ENCODE results near the gene REV1.

REV1 gene

DNA sequence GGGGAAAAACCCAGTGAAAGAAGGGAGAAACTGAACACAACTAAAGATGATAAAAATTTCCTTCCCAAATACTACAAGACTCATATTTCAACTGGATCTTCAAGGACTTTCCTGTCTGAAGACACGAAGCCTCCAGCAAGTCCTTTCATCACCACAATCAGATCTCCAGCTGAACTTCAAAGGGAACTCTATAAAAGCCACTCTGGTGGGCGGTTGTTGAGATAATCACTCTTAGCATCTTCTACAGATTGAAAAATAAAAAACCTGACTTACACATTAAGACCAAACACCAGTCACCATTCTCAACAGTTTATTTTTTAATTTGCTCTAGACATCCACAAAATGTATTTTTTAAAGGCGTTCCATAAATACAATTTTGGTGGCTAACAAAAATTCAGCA, 4.4 kb downstream of the REV1 start:
- H3K4me3 ChIP-seq (ENCODE audit: low read depth, low read length): no peak overlapping the region
- TF ChIP-seq, protein P1, sequence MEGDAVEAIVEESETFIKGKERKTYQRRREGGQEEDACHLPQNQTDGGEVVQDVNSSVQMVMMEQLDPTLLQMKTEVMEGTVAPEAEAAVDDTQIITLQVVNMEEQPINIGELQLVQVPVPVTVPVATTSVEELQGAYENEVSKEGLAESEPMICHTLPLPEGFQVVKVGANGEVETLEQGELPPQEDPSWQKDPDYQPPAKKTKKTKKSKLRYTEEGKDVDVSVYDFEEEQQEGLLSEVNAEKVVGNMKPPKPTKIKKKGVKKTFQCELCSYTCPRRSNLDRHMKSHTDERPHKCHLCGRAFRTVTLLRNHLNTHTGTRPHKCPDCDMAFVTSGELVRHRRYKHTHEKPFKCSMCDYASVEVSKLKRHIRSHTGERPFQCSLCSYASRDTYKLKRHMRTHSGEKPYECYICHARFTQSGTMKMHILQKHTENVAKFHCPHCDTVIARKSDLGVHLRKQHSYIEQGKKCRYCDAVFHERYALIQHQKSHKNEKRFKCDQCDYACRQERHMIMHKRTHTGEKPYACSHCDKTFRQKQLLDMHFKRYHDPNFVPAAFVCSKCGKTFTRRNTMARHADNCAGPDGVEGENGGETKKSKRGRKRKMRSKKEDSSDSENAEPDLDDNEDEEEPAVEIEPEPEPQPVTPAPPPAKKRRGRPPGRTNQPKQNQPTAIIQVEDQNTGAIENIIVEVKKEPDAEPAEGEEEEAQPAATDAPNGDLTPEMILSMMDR (IDR thresholded peaks at IDR 0.05; ENCODE audit: borderline replicate concordance, insufficient read depth, low read depth, low read length): no peak

DNA sequence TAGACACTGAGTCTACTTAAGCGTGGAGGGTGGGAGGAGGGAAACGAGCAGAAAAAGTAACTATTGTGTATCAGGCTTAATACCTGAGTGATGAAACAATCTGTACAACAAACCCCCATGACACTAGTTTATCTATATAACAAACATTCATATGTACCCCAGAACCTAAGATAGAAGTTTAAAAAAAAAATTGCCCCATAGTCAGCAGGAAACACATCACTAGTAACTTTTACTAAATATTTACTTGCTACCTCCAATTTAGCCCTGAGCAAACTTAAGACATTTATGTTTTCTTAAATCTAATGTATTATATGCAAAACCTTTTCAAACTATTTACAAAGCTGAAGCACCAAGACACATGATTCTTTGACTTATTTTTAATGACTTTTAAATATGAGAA, 5.6 kb downstream of the REV1 start:
- no peak overlapping the region for H3K4me3 ChIP-seq (ENCODE audit: low read depth, low read length)

DNA sequence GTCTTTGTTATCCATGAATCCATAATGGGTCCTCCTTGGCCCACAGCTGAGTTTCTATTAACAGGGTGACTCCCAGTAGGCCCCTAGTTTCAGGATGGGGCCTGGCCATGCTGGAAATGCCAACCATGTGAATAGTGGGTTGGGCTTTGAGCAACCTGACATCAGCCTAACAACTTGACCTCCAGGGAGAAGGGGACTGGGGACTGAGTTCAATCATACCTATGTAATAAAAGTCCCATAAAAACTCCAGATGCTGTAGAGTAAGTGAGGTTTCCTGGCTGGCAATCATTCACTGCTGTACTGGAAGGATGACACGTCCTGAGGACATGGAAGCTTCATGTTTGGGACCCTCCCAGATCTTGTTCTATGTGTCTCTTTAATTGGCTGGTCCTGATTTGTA, 7.9 kb downstream of the REV1 start:
- TF ChIP-seq, protein P1 (IDR thresholded peaks at IDR 0.05; ENCODE audit: borderline replicate concordance, insufficient read depth, low read depth, low read length): no peak
- no peak overlapping the region for H3K4me3 ChIP-seq (ENCODE audit: low read depth, low read length)

More for the DNA sequence above, 5.6 kb downstream of the REV1 start:
- TF ChIP-seq, protein P1 (IDR thresholded peaks at IDR 0.05; ENCODE audit: borderline replicate concordance, insufficient read depth, low read depth, low read length): no peak

DNA sequence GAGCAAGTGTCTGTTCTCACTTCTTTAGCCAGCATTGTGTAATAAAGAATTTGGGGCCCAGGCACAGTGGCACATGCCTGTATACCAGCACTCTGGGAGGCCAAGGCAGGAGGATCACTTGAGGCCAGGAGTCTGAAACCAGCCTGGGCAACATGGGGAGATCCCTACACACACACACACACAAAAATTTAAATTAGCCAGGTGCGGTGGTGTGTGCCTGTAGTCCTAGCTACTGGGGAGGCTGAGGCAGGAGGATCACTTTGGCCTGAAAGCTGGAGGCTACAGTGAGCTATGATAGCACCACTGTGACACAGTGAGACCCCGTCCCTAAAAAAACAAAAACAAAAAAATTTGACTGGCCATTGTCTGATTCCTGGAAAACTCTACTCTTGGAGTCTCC, 8.3 kb downstream of the REV1 start:
- H3K4me3 ChIP-seq (ENCODE audit: low read depth, low read length): no peak overlapping the region
- TF ChIP-seq, protein P1 (IDR thresholded peaks at IDR 0.05; ENCODE audit: borderline replicate concordance, insufficient read depth, low read depth, low read length): no peak

DNA sequence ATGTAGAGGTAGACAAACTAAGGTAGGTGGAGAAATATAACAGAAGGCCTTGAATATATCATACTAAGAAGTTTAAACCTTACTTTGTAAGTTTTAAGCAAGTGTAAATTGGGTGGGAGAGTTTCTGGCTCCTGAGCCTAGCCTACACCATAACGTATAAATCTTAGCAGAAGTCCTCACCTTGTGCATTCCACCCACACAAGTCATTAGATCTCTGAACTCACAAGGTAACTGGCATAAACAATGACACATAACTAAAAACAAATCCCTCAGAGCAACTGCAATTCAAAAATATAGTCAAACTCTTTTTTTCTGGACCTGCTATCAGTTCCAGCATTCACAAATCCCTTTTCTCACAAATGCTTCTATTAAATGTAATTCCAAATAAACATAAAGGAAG, 9.4 kb downstream of the REV1 start:
- TF ChIP-seq, protein P1 (IDR thresholded peaks at IDR 0.05; ENCODE audit: borderline replicate concordance, insufficient read depth, low read depth, low read length): no peak
- H3K4me3 ChIP-seq (ENCODE audit: low read depth, low read length): no peak overlapping the region

DNA sequence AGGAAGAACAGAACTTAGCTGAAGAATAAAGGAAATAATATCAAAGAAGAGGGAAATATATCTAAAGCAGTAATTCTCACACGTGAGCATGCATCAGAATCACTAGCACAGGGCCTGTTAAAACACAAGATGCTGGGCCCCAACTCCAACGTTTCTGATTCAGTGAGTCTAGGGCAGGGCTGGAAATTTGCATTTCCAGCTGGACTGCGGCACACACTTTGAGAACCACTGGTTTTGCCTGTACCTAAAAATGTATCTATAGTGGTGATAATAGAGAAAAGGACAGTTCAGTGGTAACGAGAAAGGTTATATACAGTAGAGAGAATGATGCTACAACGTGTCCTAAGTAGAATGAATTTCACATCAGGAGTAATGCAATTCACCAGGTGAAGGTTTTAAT, 11.2 kb downstream of the REV1 start:
- no peak overlapping the region for H3K4me3 ChIP-seq (ENCODE audit: low read depth, low read length)
- TF ChIP-seq, protein P1 (IDR thresholded peaks at IDR 0.05; ENCODE audit: borderline replicate concordance, insufficient read depth, low read depth, low read length): no peak

DNA sequence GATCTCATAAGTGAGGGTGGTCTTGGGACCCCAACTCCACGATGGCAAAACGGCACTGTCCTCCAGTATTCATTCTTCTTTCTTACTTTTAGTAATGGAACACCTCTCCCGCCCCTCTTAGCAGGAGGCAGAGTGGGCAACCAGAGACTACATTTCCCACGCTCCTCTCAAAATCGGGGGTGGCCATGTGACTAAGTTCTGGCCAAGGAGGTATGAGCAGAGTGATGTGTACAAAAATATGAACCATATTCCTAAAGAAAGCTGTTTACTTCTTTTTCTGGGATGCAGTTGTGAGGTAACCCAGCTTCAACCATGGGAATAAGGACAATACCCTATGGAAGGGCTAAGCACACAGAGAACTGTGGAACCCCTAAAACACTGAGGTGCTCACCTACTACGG, 12.8 kb downstream of the REV1 start:
- TF ChIP-seq, protein P1 (IDR thresholded peaks at IDR 0.05; ENCODE audit: borderline replicate concordance, insufficient read depth, low read depth, low read length): no peak
- no peak overlapping the region for H3K4me3 ChIP-seq (ENCODE audit: low read depth, low read length)

All from GM12875 (cell line).